ENCODE results near the gene PTK7.

Gene PTK7

DNA sequence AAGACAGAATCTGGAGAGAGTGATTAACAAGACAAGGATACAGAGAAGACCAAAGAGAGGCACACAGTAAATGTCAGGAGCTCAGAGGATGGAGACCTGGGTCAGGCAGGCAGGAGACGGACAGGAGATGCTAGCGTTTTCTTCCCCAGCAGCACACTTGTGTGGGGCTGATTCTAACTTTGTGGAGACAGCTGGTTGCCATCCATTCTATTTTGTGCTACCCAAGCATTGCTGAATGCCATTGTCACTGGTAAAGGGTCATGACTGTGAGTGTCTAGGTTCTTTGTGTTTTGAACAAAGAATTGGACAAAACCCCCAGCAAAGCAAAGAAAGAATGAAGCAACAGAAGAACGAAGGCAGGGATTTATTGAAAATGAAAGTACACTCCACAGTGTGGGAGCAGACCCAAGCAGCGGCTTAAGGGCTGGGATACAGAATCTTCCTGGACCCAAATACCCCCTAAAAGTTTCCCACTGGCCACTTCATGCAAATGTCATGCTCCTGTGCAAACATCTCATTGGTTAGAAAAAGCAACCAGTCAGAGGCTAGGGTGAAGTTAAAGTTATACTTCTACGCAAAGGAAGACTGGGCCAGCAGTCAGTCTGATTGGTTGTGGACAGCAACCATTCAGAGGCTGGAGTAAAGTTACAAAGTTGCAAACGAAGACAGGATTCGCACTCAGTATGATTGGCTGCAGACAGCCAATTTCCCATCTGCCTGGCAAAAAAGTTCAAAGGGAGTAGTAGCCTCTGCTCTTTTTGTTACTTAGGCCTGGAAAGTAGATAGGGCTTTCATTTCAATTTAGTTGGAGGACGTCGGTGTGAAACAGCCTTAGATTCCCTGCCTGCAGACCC lies 17.5 kb downstream of the PTK7 start:
- DNase-seq (ENCODE audit: low read depth): no peak
- H3K4me3 ChIP-seq (ENCODE audit: low read depth, low read length): no peak overlapping the region
- TF ChIP-seq CTCF (IDR thresholded peaks at IDR 0.05; ENCODE audit: control insufficient read depth, extremely low read depth, insufficient read depth): no peak

DNA sequence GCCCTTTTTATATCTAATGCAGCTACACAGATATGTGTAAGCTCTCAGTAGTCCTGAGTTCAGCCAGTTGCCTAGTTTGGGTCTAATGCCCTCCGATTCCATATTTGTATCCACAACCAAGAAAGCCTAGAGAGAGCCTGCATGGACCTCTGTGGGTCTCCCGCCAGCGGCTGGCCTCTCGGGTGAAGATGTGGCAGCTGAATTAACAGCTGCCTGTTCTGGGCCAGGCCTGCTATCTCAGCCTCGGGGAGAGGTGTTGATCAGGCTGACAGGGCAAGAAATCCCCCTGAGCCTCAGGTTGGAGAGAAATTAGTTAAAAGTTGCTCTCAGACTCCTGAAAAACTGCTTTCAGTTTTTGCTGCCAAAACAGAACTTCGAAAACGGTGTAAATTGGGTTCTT lies 19.8 kb downstream of the PTK7 start:
- no peak overlapping the region for H3K4me3 ChIP-seq (ENCODE audit: low read depth, low read length)
- no peak for TF ChIP-seq CTCF (IDR thresholded peaks at IDR 0.05; ENCODE audit: control insufficient read depth, extremely low read depth, insufficient read depth)
- DNase-seq (ENCODE audit: low read depth): no peak

- peak; percentile 46 for DNase-seq (ENCODE audit: low read depth)
- H3K4me3 ChIP-seq (ENCODE audit: low read depth, low read length): no peak overlapping the region
- no peak for TF ChIP-seq CTCF (IDR thresholded peaks at IDR 0.05; ENCODE audit: control insufficient read depth, extremely low read depth, insufficient read depth)
These were observed 20.5 kb downstream of the PTK7 start for GRCh38 chr6:43096451-43097097.

GRCh38 chr6:43097098-43097489 lies 21.0 kb downstream of the PTK7 start:
- no peak for TF ChIP-seq CTCF (IDR thresholded peaks at IDR 0.05; ENCODE audit: control insufficient read depth, extremely low read depth, insufficient read depth)
- no peak for DNase-seq (ENCODE audit: low read depth)
- no peak overlapping the region for H3K4me3 ChIP-seq (ENCODE audit: low read depth, low read length)

DNA sequence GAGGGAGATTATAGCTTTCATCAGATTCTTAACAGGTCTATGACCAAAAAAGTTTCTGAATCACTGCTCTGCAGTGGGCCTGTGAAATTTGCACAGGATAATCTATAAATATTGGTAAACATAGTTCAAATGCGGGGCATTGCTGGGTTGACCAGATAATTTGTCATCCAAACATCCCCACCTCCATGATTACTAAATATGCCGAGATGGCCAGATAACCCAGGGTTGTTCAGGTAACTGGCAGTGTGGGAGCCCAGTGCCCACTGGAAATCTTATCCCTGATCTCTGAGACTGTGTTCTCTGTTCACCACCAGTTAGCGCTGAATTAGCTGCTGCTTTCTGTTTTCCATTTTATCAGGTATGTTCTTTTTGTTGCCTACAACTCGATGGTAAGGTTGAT lies 21.4 kb downstream of the PTK7 start:
- H3K4me3 ChIP-seq (ENCODE audit: low read depth, low read length): no peak overlapping the region
- TF ChIP-seq CTCF (IDR thresholded peaks at IDR 0.05; ENCODE audit: control insufficient read depth, extremely low read depth, insufficient read depth): no peak
- DNase-seq (ENCODE audit: low read depth): no peak

DNA sequence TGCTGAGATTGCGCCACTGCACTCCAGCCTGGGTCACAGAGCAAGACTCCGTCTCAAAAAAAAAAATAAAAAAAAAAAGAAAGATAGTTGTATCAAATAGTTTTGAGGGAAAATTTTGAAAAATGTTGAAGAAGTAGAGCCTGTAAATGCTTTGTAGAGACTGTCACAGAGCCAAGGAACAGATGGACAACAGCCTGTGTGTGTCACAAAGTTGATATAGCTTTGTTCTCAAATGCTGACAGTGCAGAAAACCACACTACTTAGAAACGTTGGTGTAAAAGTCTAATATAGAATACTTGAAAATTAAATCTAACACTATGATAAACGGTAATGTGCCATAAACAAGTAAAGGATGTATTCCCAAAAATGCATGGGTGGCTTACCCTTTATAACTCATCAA lies 25.4 kb downstream of the PTK7 start:
- H3K4me3 ChIP-seq (ENCODE audit: low read depth, low read length): no peak overlapping the region
- no peak for DNase-seq (ENCODE audit: low read depth)
- no peak for TF ChIP-seq CTCF (IDR thresholded peaks at IDR 0.05; ENCODE audit: control insufficient read depth, extremely low read depth, insufficient read depth)

Measured in LNCaP clone FGC (cell line).